ENCODE results near the gene MORN3.

- TF ChIP-seq ZNF274 (IDR thresholded peaks at IDR 0.05; ENCODE audit: low read depth, low read length) (no peak), YY1 (IDR thresholded peaks at IDR 0.05; ENCODE audit: insufficient read depth, insufficient read length) (no peak)
These were observed 41.4 kb downstream of the MORN3 start for GRCh38 chr12:121628037-121628436.

Measured in NT2/D1 (cell line).